GM19043 (cell line): ENCODE data around the gene NOPCHAP1.

Experiments
- ATAC-seq: cut with Tn5 transposase; IDR thresholded peaks from one replicate; pipeline ENCODE4 v1.9.1; 2021; ENCODE audit warnings: low read depth; ENCODE audit not compliant: unreplicated experiment

The NOPCHAP1 gene

DNA sequence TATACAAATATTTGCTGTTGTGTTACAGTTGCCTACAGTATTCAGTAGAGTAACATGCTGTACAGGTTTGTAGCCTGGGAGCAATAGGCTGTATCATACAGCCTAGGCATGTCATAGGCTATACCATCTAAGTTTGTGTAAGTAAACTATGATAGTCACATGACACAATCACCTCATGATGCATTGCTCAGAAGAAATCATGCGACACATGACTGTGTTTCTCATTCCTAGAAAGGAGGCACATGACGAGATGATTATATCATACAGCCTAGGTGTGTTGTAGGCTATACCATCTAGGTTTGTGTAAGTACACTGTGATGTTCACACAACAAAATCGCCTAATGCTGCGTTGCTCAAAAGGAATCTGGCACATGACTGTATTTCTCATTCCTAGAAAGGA is 31.9 kb downstream of the NOPCHAP1 start:
- no peak for ATAC-seq

DNA sequence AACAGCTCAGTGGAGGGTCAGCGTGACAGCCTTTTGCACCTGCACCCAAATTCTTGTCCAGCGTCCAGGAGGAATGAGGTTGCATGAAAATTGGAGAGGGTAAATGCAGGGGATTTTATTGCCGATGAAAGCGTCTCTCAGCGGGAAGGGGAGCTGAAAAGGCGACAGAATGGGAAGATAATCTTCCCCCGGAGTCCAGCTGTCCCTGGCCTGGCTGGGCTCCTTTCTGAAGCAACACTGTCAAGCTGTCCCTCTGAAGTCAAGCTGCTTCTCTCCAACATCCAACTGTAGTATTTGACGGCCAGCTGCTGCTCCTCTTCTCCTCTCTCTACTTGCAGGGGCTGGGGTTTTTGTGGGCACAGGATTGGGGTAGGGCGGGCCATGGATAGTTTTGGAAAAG is 32.7 kb downstream of the NOPCHAP1 start:
- ATAC-seq, result no peak

DNA sequence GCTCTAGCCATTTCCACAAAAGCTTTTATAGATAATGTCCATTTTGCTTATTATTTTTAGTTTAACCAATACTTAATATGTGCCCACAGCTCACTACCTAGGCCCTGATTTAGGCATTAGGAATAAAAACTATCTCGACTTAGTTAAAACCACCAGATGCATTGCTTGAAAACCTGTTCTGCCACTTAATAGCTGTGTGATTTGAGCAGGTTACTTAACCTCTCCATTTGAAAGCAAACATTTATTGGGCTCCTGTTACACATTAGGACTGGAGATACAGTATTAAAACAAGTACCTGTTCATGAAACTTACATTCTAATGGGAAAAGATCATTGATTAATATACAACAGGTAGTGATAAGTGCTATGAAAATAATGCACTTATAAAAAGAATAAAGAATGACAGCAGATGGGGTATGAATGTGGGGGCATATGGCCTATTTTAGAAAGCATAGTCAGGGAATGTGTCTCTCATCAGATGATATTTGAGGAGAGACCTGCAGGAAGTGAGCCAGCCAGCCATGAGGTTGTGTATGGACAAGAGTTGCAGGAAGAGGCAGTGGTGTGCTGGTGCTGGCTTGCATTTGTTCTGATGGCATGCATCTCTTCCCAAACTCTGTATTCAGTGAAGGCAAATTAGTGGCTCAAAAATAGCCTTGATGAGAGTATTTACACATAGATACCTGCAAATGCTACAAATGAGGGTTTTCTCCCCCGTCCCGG is 34.3 kb downstream of the NOPCHAP1 start:
- ATAC-seq, result no peak

DNA sequence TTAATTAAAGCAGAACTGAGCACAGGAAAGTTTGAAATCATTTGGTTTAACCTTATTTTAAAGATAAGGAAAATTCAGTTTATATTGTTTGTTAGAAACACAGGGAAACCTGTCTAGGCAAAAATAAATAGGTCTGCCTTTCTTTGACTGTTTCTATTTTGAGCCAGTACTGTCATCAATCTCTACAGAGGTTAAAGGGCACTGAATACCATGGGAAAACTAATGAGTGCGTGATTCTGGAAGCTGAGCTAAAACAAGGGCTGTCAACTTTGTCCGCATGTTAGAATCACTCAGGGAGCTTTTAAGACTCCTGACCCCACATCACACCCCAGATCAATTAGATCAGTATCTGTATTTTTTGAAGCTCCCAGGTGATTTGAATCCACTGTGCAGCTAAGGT is 38.8 kb downstream of the NOPCHAP1 start:
- ATAC-seq, result no peak

DNA sequence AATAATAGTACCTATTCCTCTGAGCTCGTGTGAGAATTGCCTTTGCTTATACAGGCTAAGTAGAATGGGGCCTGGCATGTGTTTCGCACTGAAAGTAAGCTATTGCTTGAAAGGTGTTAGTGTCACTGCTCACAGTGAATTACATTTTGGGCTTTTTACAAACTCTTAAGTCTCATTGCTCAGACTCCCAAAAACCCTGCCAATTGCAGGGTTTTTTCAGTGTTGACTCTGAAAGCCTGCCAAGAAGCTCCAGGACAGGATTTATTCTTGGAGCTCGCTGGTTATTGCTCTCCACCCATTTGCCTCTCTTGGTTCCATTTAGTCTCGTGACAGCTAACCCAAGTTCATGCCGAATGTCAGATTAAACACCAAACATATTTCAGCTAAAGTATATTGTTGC is 39.8 kb downstream of the NOPCHAP1 start:
- no peak for ATAC-seq

DNA sequence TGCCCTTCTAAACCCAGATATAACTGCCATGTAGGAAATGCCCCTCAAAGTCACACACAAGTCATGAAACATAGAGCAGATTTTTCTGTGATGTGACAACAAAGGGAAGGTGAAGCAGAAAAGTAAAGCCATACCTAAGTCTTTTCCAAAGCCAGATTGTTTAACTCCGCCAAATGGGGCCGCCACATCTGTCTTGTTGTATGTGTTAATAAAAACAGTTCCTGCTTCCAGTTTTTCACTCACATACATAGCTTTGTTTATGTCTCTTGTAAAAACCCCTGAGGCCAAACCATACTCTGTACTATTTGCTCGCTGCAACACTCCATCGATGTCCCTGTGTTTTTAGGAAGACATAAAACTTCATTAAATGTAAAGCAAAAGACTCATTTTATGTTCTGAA is 40.3 kb downstream of the NOPCHAP1 start:
- ATAC-seq, result no peak

DNA sequence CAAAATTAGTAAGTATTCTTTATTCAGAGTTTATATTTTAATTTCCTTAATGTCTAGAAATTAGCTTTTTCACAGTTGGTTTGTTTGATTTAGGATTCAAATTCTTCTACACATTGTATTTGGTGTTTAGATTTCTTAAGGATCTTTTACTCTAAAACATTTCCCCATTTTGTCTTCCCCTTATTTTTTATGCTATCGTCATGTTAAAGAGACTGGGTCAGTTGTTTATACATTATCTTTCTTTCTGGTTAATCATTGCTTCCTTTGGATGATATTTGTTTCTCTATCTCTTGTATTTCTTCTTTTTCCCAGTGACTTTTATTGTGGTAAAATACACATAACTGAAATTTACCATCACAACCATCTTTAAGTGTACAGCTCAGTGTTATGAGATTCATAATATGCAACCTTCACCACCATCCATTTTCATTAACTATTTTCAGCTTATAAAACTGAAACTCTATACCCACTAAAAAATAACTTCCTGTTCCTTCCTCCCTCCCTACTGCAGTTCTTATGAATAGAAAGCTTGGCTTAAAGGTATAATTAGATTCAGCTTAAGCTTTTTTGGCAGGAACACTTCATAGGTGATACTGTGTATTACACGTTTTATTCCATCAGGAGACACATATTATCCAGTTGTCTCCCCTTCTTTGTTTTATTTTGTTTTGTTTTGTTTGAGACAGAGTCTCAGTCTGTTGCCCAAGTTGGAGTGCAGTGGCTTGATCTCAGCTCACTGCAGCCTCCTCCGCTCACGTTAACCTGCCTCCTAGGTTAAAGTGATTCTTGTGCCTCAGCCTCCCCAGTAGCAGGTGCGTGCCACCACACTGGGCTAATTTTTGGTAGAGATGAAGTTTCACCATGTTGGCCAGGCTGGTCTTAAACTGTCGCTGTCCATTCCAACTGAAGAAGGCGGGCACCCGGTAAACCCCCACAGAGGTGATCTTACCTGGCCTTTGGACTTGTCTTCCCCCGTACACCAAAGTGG is 45.0 kb downstream of the NOPCHAP1 start:
- peak; percentile 88 for ATAC-seq

DNA sequence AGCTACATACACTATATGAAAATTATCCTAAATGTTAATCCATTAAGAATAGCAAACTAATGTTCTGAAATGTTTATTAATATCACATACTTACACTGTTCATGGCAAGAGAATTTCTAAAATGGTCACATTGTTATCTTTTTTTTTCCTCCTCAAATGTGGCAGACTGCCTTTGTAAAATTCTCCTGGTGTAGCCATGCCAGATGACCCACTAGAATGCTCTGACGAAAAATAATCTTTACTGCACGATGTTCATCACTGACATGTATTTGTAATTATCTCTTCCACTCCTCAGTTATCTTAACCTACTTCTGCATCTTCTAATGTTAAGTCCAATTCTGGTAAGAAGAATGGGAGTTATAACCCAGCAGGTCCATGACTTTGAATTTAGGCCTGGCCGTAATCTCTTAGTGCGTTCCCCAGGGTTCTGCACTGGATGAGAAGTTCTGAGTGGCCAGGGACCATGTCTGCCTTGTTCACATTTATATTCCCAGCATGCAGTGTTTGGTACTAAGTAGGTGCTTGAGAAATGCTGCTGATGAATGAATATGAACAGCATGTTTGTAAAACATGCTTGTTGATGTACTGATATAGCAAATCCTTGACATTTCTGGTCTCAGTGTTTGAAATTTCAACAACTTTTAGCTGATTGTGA is 46.7 kb downstream of the NOPCHAP1 start:
- no peak for ATAC-seq

DNA sequence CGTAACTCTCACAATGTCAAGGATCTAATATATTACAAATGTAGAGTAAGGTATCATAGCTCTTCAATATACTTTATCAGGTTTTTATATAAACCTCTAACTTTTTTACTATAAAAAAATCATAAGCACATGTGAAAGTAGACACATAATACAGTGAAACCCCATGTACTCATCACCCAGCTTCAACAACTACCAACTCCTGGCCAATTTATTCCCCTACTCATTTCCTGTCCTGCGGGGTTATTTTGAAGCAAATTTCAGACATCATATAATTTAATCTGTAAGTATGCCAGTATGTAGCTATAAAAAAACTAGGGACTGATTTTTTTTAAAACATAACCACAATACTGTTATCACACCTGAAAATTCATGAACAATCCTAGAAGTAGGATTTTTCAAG is 47.7 kb downstream of the NOPCHAP1 start:
- ATAC-seq, result no peak
